H1 (cell line): ENCODE measurements around the gene SHISA6. TPM values are rescaled to one million over a fixed set of nuclear protein-coding genes. Genes with fewer than 3 reads are reported as not detected.

ENCODE experiments used
- CHD1 ChIP-seq: IDR thresholded peaks from 2 replicates; pipeline ENCODE4 v1.6.1; 2012; ENCODE audit warnings: low read depth, low read length, improper control_type of control experiment
- CHD2 ChIP-seq: IDR thresholded peaks from 2 replicates; pipeline ENCODE4 v1.6.1; 2012; ENCODE audit warnings: low read length, improper control_type of control experiment
- CHD7 ChIP-seq: fragments of 300-600 bp; sonication (generic); IDR thresholded peaks from 2 replicates; pipeline ENCODE4 v1.7.1; 2012; ENCODE audit warnings: low read length, moderate library complexity, mild to moderate bottlenecking, inconsistent platforms; ENCODE audit not compliant: insufficient replicate concordance
- EGR1 ChIP-seq: IDR thresholded peaks from 2 replicates; pipeline ENCODE4 v1.6.1; 2011; ENCODE audit warnings: low read depth, low read length, borderline replicate concordance
- EP300 ChIP-seq, 2 experiments: IDR thresholded peaks; 1 replicate in 1 of 2; 2 replicates in 1 of 2; pipeline ENCODE4 v1.6.1; 2011 to 2012; ENCODE audit warnings: low read depth in 2 of 2, low read length in 2 of 2, mild to moderate bottlenecking in 2 of 2, borderline replicate concordance in 1 of 2, inconsistent platforms in 1 of 2, moderate library complexity in 1 of 2
- MAFK ChIP-seq: IDR thresholded peaks from 2 replicates; pipeline ENCODE4 v1.6.1; 2012; ENCODE audit warnings: low read depth, mild to moderate bottlenecking, improper control_type of control experiment, low read length
- RBBP5 ChIP-seq: IDR thresholded peaks from 2 replicates; pipeline ENCODE4 v1.7.1; 2012; ENCODE audit warnings: low read depth, mild to moderate bottlenecking, inconsistent platforms, low read length, moderate library complexity, borderline replicate concordance
- RFX5 ChIP-seq: IDR thresholded peaks from 2 replicates; pipeline ENCODE4 v1.6.1; 2011; ENCODE audit warnings: low read depth, low read length, improper control_type of control experiment, borderline replicate concordance
- SAP30 ChIP-seq: fragments of 300-600 bp; sonication (generic); IDR thresholded peaks from 2 replicates; pipeline ENCODE4 v1.7.1; 2012; ENCODE audit warnings: low read length, moderate library complexity, mild to moderate bottlenecking, inconsistent platforms; ENCODE audit not compliant: insufficient read depth, insufficient replicate concordance
- TAF1 ChIP-seq: IDR thresholded peaks from 2 replicates; pipeline ENCODE4 v1.6.1; 2011; ENCODE audit warnings: mild to moderate bottlenecking, low read depth, low read length
- TAF7 ChIP-seq: optimal IDR thresholded peaks from 2 replicates; pipeline ENCODE3; 2011; ENCODE audit warnings: low read depth, mild to moderate bottlenecking, inconsistent platforms, low read length, moderate library complexity, borderline replicate concordance
- ZNF274 ChIP-seq: IDR thresholded peaks from 2 replicates; pipeline ENCODE4 v1.7.0; 2012; ENCODE audit warnings: low read length, borderline replicate concordance; ENCODE audit errors: extremely low read depth
- polyA plus RNA-seq, 7 experiments: library from polyadenylated mRNA; depleted of rRNA in 3 of 7; stranded (reverse) in 5 of 7; unstranded in 2 of 7; fragments of >200 nt in 5 of 7; fragments of 200-250 nt in 2 of 7; gene quantifications; 1 replicate in 5 of 7; 2 replicates in 1 of 7; 4 replicates in 1 of 7; pipeline versions ENCODE4 v1.2.1 to v1.2.3, GENCODE V29; 2011 to 2013; ENCODE audit warnings: missing spikeins in 2 of 7, mixed read lengths in 2 of 7
- total RNA-seq: library from RNA; stranded (reverse); fragmentation: NEBNext Ultra II Directional; extraction: Animal tissue kit (Norgen Biotek cat#: 25700); gene quantifications from 2 replicates; pipeline ENCODE4 v1.2.1, GENCODE V29; 2021

The SHISA6 gene
- total and polyA plus RNA-seq, 2 of the 8 experiments (the other 6 are each of a cell fraction or from before 2014, with no cell fraction given), result 2.9 to 4.8 TPM

DNA sequence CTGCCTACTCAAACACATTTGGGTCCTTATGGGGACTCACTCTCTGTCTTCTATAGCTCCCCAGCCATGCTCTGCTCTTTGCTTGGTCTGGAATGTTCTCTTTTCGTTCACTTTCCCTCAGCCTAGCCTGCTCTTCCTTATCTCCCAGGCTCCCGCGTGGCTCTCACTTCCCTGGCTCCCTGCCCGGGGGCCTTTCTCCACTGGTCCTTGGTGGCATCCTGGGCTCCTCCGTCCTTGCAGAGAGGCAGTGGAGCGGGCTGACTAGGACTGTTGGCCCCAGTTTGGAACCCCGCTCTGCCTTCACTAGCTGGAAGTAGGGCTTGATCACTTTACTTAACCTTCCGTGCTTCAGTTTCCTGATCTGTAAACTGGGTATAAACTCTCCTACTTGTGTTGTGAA, 31.2 kb downstream of the SHISA6 start (continued):
- TF ChIP-seq CHD7 (no peak), CHD2 (no peak), SAP30 (no peak), EGR1 (no peak), RBBP5 (no peak), TAF7 (no peak), MAFK (no peak), CHD1 (no peak), TAF1 (no peak), RFX5 (no peak), ZNF274 (no peak), EP300 (IDR thresholded peaks at IDR 0.05; ENCODE audit: borderline replicate concordance in 1 of 2, low read depth in 2 of 2, low read length in 2 of 2) (no peak)
